NB4 (cell line): ENCODE measurements around the gene JADE3.

ENCODE experiments used
- DNase-seq: peaks from one replicate; pipeline ENCODE4 v3.0.0; 2010; ENCODE audit warnings: low read depth
- H3K4me3 ChIP-seq: one replicate; pipeline ENCODE4 v1.5.1; 2011; ENCODE audit warnings: mild to moderate bottlenecking, low read depth, low read length, moderate library complexity
- CTCF ChIP-seq: IDR thresholded peaks from one replicate; pipeline ENCODE4 v1.5.1; 2012; ENCODE audit warnings: low read depth, low read length
- MYC ChIP-seq: IDR thresholded peaks from 2 replicates; pipeline ENCODE4 v1.6.1; 2011; ENCODE audit warnings: low read depth, low read length
- POLR2A ChIP-seq: IDR thresholded peaks from 2 replicates; pipeline ENCODE4 v1.6.1; 2011; ENCODE audit warnings: mild to moderate bottlenecking; ENCODE audit not compliant: insufficient read length; ENCODE audit errors: extremely low read depth
- TF ChIP-seq, protein P1 (sequence below): IDR thresholded peaks from 2 replicates; pipeline ENCODE4 v1.6.1; 2011; ENCODE audit warnings: low read depth, low read length

JADE3 gene

DNA sequence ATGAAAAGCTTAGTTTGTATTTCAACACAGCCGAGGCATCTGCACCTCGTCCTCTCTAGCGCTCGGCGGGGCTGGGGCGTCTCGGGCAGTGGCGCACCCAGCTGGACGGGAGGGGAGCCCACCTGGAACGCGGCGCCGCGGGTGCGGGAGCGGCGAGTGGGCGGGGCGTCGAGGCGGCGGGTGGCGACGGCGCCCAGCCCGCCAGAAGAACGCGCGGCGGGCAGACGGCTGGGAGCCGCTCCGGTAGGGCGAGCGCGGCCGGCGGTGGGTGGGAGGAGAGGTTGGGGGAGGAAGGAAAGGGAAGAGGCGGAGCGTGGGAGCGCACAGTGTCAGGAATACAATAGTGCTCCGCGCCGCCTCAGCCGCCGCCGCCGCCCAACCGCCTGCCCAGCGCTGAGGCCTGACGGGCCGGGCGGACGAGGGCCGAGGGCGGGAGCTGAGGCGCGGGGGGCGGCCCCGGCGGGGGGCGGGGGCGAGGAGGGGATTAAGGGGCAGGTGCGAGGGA is at the start of gene JADE3:
TSS of gene JADE3 (plus strand) at position 324 of the 505 bp plus-strand sequence. CDS start 72,474 bp downstream, outside the sequence.
- TF ChIP-seq, protein P1, sequence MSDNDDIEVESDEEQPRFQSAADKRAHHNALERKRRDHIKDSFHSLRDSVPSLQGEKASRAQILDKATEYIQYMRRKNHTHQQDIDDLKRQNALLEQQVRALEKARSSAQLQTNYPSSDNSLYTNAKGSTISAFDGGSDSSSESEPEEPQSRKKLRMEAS: 0 out of 2 replicates have a peak, but pooled peaks have one; percentile 3
- TF ChIP-seq POLR2A: no peak
- DNase-seq: peak; percentile 88
- peak within 1 kb of the TSS; percentile 77 for H3K4me3 ChIP-seq

- no peak for DNase-seq
- no peak overlapping the region for H3K4me3 ChIP-seq
- TF ChIP-seq, protein P1: no peak
- no peak for TF ChIP-seq POLR2A
- no peak for TF ChIP-seq MYC
- TF ChIP-seq CTCF: no peak
These were observed 49.1 kb upstream of the JADE3 start for GRCh38 chrX:46863072-46863471.

DNA sequence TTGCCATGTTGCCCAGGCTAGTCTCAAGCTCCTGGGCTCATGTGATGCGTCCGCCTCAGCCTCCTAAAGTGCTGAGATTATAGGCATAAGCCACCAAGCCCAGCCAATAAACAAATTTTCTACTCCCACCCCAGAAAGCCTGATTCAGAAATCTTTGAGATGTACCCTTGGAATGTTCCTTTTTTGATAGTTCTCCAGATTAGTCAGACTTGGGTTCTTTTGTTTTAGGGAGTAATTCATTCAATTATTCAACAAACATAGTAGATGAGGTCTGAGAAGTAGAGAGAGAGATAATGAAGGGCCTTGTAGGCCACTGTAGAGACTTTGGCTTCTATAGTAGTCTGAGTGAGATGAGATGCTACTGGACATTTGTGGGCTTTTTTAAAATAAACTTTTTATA is 47.6 kb upstream of the JADE3 start:
- TF ChIP-seq CTCF (no peak), POLR2A (no peak), MYC (no peak)
- TF ChIP-seq, protein P1: no peak
- H3K4me3 ChIP-seq: no peak overlapping the region
- DNase-seq: no peak

DNA sequence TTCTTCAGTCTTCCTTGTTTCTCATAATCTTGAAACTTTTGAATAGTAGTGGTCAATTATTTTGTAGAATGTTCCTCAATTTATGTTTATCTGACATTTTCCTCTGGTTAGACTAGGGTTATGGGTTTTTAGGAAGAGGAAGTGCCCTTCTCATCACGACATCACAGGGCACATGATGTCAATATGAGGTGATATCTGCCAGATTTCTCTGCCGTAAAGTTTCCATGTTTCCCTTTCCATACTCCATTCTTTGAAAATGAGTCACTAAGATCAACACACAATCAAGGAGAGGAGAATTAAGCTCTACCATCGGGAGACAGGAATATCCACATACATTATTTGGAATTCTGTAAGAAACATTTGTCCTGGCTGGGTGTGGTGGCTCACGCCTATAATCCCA is 46.9 kb upstream of the JADE3 start:
- TF ChIP-seq CTCF: no peak
- TF ChIP-seq, protein P1: no peak
- TF ChIP-seq MYC: no peak
- TF ChIP-seq POLR2A: no peak
- peak; percentile 2 for DNase-seq
- H3K4me3 ChIP-seq: no peak overlapping the region

DNA sequence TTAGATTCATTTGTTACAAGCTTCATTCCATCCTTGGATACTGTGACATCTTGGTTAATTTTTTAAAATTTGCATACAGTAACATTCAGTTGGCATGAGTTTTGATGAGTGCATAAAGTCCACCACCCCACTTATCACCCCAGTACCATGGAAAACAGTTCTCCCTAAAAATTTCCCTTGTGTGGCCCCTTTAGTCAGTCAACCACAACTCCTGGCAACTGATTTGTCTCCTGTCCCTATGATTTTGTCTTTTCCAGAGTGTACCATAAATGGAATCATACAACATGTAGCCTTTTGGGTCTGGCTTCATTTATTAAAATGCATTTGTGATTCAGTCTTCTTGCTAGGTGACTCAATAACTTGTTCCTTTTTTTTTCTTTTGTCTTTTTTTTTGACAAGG is 45.5 kb upstream of the JADE3 start:
- TF ChIP-seq CTCF (no peak), MYC (no peak), POLR2A (no peak)
- TF ChIP-seq, protein P1: no peak
- no peak for DNase-seq
- H3K4me3 ChIP-seq: no peak overlapping the region

DNA sequence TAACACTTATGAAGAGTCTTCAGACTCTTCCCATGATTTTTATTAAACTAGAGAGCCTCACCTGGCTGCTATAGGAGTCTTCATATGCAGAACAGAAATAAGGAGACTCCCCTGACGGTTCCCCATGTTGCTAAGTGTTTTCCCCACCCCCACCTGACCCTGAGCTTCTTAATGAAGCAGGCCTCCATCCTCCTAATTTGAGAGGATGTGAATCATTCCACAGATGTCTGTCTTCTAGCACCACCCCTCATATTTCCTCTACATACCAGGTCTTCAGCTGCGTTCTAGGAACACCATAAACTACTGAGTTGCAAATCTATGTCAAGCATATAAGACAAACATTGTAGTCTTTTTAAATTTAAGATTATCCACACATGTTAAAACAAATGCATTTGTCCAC is 38.5 kb upstream of the JADE3 start:
- DNase-seq: peak; percentile 5
- H3K4me3 ChIP-seq: no peak overlapping the region
- no peak for TF ChIP-seq CTCF
- no peak for TF ChIP-seq MYC
- TF ChIP-seq, protein P1: no peak
- no peak for TF ChIP-seq POLR2A
